Thyroid gland (tissue), 4 donors: ENCODE results near the gene INHBE.

ENCODE experiments used
- POLR2A ChIP-seq, 2 donors: fragments of 450-650 bp; IDR thresholded peaks; one replicate each; pipeline ENCODE4 v1.6.1; 2017; ENCODE audit warnings: antibody characterized with exemption in 2 of 2, mild to moderate bottlenecking in 2 of 2, moderate library complexity in 1 of 2
- TF ChIP-seq, protein P1 (sequence below), 6 experiments: fragments of 200-600 bp in 3 of 6; fragments of 450-650 bp in 3 of 6; sonication (generic) in 3 of 6; IDR thresholded peaks; one replicate each; pipeline ENCODE4 v1.5.1; 2016 to 2019; ENCODE audit warnings: antibody characterized with exemption in 6 of 6, mild to moderate bottlenecking in 2 of 6, inconsistent platforms in 1 of 6, moderate library complexity in 1 of 6

DNA sequence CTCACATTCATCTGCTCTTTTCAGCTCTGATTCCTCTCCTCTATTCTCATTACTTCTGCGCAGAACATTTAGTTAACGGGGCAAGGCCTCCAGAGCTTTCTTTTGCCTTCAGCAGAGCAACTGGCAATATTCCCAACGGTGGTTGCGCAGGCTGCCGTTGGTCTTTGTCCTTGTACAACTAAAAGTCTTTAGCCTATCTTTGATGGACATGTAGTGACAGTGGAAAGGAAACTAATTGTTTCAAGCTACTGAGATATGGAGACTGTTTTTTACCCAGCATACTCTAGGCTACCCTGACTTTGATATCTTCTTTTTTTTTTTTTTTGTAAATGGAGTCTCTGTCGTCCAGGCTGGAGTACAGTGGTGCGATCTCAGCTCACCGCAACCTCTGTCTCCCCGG, 36.9 kb upstream of the INHBE start:
- TF ChIP-seq, protein P1, sequence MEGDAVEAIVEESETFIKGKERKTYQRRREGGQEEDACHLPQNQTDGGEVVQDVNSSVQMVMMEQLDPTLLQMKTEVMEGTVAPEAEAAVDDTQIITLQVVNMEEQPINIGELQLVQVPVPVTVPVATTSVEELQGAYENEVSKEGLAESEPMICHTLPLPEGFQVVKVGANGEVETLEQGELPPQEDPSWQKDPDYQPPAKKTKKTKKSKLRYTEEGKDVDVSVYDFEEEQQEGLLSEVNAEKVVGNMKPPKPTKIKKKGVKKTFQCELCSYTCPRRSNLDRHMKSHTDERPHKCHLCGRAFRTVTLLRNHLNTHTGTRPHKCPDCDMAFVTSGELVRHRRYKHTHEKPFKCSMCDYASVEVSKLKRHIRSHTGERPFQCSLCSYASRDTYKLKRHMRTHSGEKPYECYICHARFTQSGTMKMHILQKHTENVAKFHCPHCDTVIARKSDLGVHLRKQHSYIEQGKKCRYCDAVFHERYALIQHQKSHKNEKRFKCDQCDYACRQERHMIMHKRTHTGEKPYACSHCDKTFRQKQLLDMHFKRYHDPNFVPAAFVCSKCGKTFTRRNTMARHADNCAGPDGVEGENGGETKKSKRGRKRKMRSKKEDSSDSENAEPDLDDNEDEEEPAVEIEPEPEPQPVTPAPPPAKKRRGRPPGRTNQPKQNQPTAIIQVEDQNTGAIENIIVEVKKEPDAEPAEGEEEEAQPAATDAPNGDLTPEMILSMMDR (IDR thresholded peaks at IDR 0.05), result no peak
- no peak for TF ChIP-seq POLR2A (IDR thresholded peaks at IDR 0.05)
